IMR-90 (cell line): ENCODE results near the gene NPAS3.

Experiments
- CEBPB ChIP-seq: IDR thresholded peaks from 2 replicates; pipeline ENCODE4 v1.6.1; 2012; ENCODE audit warnings: low read depth, low read length, improper control_type of control experiment
- CHD1 ChIP-seq: IDR thresholded peaks from 2 replicates; pipeline ENCODE4 v1.6.1; 2012; ENCODE audit warnings: low read depth, low read length, improper control_type of control experiment
- CTCF ChIP-seq: conservative IDR thresholded peaks from 2 replicates; pipeline ENCODE4 v1.5.1; 2012; ENCODE audit warnings: mild to moderate bottlenecking, low read depth, low read length, improper control_type of control experiment
- FOS ChIP-seq: fragments of 150-350 bp; IDR thresholded peaks from 2 replicates; pipeline ENCODE4 v1.6.1; 2016; ENCODE audit warnings: low read depth, low read length
- MAFK ChIP-seq: IDR thresholded peaks from 2 replicates; pipeline ENCODE4 v1.6.1; 2012; ENCODE audit warnings: low read depth, low read length, improper control_type of control experiment
- MXI1 ChIP-seq: IDR thresholded peaks from 2 replicates; pipeline ENCODE4 v1.6.1; 2012; ENCODE audit warnings: low read depth, mild to moderate bottlenecking, low read length, moderate library complexity, borderline replicate concordance
- POLR2A ChIP-seq: IDR thresholded peaks from 2 replicates; pipeline ENCODE4 v1.6.1; 2012; ENCODE audit warnings: mild to moderate bottlenecking, low read depth, low read length
- RAD21 ChIP-seq: IDR thresholded peaks from 2 replicates; pipeline ENCODE4 v1.6.1; 2012; ENCODE audit warnings: low read length, improper control_type of control experiment
- RCOR1 ChIP-seq: IDR thresholded peaks from 2 replicates; pipeline ENCODE4 v1.6.1; 2012; ENCODE audit warnings: mild to moderate bottlenecking, low read length, improper control_type of control experiment; ENCODE audit not compliant: insufficient replicate concordance
- RFX5 ChIP-seq: IDR thresholded peaks from 2 replicates; pipeline ENCODE4 v1.8.0; 2012; ENCODE audit warnings: low read depth, mild to moderate bottlenecking, low read length, moderate library complexity
- SMC3 ChIP-seq: fragments of 150-350 bp; IDR thresholded peaks from 2 replicates; pipeline ENCODE4 v1.6.1; 2016; ENCODE audit warnings: low read depth, mild to moderate bottlenecking, antibody characterized with exemption, low read length, moderate library complexity
- USF2 ChIP-seq: fragments of 150-350 bp; IDR thresholded peaks from 2 replicates; pipeline ENCODE4 v1.6.1; 2017; ENCODE audit warnings: mild to moderate bottlenecking, antibody characterized with exemption, low read length, low read depth

- TF ChIP-seq SMC3 (no peak), CTCF (no peak), POLR2A (no peak), FOS (no peak), USF2 (no peak), MXI1 (no peak), CHD1 (no peak), MAFK (no peak), RFX5 (no peak), RAD21 (no peak), RCOR1 (no peak), CEBPB (no peak)
These were observed 801.9 kb downstream of the NPAS3 start for GRCh38 chr14:33740531-33740930.
